Esophagus muscularis mucosa (tissue), 3 donors: ENCODE data around the gene XYLT1.

Experiments
- POLR2A ChIP-seq: fragments of 450-650 bp; IDR thresholded peaks from one replicate; pipeline ENCODE4 v1.6.1; 2017; ENCODE audit warnings: antibody characterized with exemption, moderate library complexity, mild to moderate bottlenecking, low read depth
- TF ChIP-seq, protein P1 (sequence below), 3 experiments: fragments of 200-600 bp in 2 of 3; fragments of 450-650 bp in 1 of 3; sonication (generic) in 2 of 3; IDR thresholded peaks; one replicate each; pipeline ENCODE4 v1.5.1; 2017 to 2019; ENCODE audit warnings: antibody characterized with exemption in 3 of 3, mild to moderate bottlenecking in 2 of 3, moderate library complexity in 1 of 3

DNA sequence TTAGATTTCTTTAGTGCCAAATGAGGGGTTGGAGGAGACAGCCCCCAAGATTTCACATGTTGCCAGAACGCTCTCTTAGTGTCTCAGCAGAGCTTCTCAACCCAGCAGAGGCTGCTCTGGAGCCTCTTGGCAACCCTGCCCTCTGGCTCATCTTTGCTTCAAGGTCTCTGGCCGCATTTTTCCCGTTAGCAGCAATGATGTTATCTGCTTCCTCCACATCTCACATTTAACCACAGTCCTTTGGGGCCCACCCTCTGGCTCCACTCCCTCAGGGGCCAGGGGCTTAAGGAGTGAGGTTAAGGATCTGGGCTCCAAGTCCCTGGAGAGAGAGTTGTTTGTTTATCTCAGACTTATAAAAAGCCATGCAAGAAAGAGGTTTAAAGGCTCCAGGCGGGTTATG, 3.3 kb upstream of the XYLT1 start:
- TF ChIP-seq, protein P1, sequence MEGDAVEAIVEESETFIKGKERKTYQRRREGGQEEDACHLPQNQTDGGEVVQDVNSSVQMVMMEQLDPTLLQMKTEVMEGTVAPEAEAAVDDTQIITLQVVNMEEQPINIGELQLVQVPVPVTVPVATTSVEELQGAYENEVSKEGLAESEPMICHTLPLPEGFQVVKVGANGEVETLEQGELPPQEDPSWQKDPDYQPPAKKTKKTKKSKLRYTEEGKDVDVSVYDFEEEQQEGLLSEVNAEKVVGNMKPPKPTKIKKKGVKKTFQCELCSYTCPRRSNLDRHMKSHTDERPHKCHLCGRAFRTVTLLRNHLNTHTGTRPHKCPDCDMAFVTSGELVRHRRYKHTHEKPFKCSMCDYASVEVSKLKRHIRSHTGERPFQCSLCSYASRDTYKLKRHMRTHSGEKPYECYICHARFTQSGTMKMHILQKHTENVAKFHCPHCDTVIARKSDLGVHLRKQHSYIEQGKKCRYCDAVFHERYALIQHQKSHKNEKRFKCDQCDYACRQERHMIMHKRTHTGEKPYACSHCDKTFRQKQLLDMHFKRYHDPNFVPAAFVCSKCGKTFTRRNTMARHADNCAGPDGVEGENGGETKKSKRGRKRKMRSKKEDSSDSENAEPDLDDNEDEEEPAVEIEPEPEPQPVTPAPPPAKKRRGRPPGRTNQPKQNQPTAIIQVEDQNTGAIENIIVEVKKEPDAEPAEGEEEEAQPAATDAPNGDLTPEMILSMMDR (IDR thresholded peaks at IDR 0.05), result no peak
- TF ChIP-seq POLR2A, result no peak
